K562 (cell line): ENCODE data around the gene DGCR6L.

Source experiments
- CHD1 ChIP-seq: fragments of 200-600 bp; sonication (generic); IDR thresholded peaks from one replicate; pipeline ENCODE4 v1.6.1; 2012; ENCODE audit warnings: mild to moderate bottlenecking, moderate library complexity, low read length, inconsistent platforms
- CTCF ChIP-seq, 3 experiments: IDR thresholded peaks in 2 of 3; conservative IDR thresholded peaks in 1 of 3; 2 replicates each; pipeline ENCODE4 v1.5.1; 2011 to 2012; ENCODE audit warnings: low read length in 3 of 3, mild to moderate bottlenecking in 3 of 3, control low read depth in 2 of 3, improper control_type of control experiment in 1 of 3, inconsistent platforms in 1 of 3, low read depth in 1 of 3, mixed read lengths in 1 of 3, moderate library complexity in 1 of 3; ENCODE audit not compliant: insufficient read depth in 2 of 3
- ESRRA ChIP-seq: fragments of 450-650 bp; IDR thresholded peaks from 2 replicates; pipeline ENCODE4 v1.6.1; 2014; ENCODE audit warnings: low read depth, mild to moderate bottlenecking, moderate library complexity, borderline replicate concordance
- FIP1L1 ChIP-seq: fragments of 200-400 bp; formaldehyde crosslinking; IDR thresholded peaks from 2 replicates; pipeline ENCODE4 v1.6.1; 2018; ENCODE audit warnings: mild to moderate bottlenecking, low read depth, low read length; ENCODE audit not compliant: poor library complexity, severe bottlenecking
- GTF2F1 ChIP-seq: IDR thresholded peaks from 2 replicates; pipeline ENCODE4 v1.6.1; 2011; ENCODE audit warnings: low read depth, low read length, improper control_type of control experiment
- POLR2A ChIP-seq: fragments of 450-650 bp; conservative IDR thresholded peaks from 2 replicates; pipeline ENCODE4 v1.6.1; 2016
- STAT5B ChIP-seq: fragments of 250-450 bp; sonication (Bioruptor Pico); IDR thresholded peaks from 2 replicates; pipeline ENCODE4 v1.8.0; 2021; ENCODE audit warnings: mild to moderate bottlenecking, inconsistent platforms
- TARDBP ChIP-seq: fragments of 450-650 bp; IDR thresholded peaks from 2 replicates; pipeline ENCODE4 v1.6.1; 2016

- TF ChIP-seq GTF2F1 (no peak), ESRRA (no peak), CTCF (IDR thresholded peaks at IDR 0.05 in 2 of 3, conservative IDR thresholded peaks at IDR 0.05 in 1 of 3; ENCODE audit: insufficient read depth in 2 of 3, low read depth in 1 of 3, low read length in 3 of 3) (no peak), TARDBP (no peak), CHD1 (no peak), STAT5B (CRISPR knock-in tag) (no peak), FIP1L1 (no peak), POLR2A (no peak)
These were observed 28.2 kb downstream of the DGCR6L start for GRCh38 chr22:20291604-20292063.
